T-helper 2 cell (primary cell): ENCODE data around the gene UBE2E1.
A peak's percentile ranks its signal among the peaks of the same experiment; 100 is the strongest.

Source experiments
- DNase-seq, 5 experiments: peaks; one replicate each; pipeline versions ENCODE4 v3.0.0 to v3.0.0-alpha.2; 2012 to 2022

The UBE2E1 gene

GRCh38 chr3:23796518-23796917, 9.2 kb upstream of the UBE2E1 start:
- no peak for DNase-seq

GRCh38 chr3:23797491-23797890, 8.3 kb upstream of the UBE2E1 start:
- DNase-seq: no peak

DNA sequence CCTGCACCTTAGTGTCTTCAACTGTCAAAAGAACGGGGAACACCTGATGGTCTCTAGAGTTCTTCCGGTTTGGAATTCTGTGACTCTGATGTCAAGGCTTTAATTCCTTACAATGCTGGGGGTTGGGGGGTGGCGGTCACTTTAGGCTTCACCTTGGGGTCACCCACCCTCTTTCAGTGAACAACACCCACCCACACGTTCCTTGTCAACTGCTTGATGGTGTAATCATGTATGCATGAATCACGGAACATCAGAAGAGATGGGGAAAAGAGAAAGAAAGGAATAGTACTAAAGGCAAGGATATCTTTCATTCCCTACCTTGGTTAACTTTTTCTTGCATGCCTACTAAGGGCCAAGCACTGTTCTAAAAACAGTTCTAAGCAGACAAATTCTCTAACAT, 7.3 kb upstream of the UBE2E1 start:
- no peak for DNase-seq

GRCh38 chr3:23798876-23799275, 6.9 kb upstream of the UBE2E1 start:
- DNase-seq: no peak

- DNase-seq: no peak
Observed at GRCh38 chr3:23800731-23801130, 5.0 kb upstream of the UBE2E1 start.

GRCh38 chr3:23804441-23805209, 1.1 kb upstream of the UBE2E1 start:
- no peak for DNase-seq

- no peak for DNase-seq
Observed at GRCh38 chr3:23805210-23805632, 534 bp upstream of the UBE2E1 start.

- DNase-seq: peak in 1 of 5 experiments; percentile 7
Observed at GRCh38 chr3:23806534-23807423, 1.0 kb downstream of the UBE2E1 start.

GRCh38 chr3:23807424-23808015, 1.8 kb downstream of the UBE2E1 start:
- no peak for DNase-seq

- DNase-seq: no peak
Observed at GRCh38 chr3:23808525-23808924, 2.8 kb downstream of the UBE2E1 start.

- no peak for DNase-seq
Observed at GRCh38 chr3:23809294-23809693, 3.5 kb downstream of the UBE2E1 start.

DNA sequence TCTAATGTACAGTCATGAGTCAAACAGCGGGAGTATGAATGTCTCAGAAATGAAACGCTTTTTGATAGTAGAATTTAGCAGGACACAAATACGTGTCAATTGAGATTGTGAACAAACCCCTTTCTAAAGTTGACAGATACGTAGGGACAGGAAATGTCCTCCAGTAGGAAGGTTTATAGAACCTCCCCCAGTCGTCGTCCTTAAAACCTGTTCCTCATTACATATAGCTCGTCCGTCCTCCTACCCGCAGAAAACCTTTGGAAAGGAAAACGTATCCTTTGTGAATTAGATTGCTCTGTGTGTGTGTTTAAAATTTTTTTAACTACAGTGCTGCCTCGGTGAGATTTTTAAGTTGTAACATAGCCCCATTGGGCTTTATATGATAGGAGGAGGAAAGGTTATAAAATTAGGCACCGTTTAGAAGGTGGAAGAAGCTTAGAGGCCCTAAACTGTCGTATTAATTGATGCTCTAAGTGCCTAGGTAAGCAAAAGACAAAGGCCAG, 4.1 kb downstream of the UBE2E1 start:
- DNase-seq: no peak

DNA sequence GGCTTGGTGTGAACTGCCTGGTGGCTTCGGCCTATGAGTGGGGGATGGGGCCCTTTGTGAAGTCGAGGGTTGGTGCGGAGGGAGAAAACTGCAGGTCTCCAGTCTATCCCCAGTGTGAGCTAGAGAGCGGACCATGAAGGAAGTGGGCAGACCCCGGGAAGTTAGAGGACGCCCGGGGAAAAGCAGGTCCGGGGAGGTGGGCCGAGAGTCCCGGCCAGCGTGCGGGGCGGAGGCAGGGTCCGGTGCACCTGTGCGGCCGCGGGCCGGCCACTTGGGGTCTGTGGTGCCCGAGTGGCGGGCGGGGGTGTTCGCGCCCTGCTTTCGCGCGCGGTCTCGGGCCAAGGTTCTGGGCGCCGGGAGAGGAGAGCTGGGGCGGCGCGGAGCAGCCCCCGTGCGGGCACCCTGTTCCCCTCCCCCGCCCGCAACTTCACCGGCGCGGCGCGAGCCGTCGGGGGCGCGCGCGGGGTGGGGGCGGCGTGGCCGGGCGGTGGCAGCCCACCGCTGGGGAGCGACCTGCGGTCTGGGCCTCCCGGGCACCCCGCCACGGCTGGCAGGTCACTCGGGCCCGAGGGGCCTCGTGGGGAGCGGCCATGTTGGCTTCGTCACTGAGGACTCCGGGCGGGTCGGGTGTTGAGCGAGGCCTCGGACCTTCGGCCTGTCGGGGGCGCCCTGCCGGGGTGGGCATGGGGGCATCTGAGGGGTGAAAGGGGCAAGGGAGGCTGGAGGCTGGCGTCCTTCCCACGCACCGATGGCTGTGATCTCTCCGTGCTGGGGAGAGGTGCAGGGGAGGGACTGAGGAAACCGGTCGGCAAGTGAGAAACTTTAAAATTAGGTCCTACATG, 4.8 kb downstream of the UBE2E1 start:
- peak; percentile 10 to 55 (median 22) for DNase-seq

DNA sequence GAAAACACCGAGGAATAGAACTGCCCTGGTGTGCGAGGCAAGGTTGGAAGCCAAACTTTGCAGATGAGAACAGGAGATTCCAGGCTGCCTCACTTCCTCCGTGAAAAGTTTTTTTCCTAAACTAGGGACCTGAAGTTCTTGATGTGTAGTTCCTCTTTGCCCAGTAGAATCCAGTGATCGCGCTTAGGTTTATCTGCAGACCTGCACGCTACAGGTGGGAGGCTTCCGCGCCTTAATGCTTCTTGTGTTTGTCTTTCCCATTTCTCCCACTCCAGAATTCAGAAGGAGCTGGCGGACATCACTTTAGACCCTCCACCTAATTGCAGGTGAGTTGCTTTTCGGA, 5.4 kb downstream of the UBE2E1 start:
- no peak for DNase-seq

DNA sequence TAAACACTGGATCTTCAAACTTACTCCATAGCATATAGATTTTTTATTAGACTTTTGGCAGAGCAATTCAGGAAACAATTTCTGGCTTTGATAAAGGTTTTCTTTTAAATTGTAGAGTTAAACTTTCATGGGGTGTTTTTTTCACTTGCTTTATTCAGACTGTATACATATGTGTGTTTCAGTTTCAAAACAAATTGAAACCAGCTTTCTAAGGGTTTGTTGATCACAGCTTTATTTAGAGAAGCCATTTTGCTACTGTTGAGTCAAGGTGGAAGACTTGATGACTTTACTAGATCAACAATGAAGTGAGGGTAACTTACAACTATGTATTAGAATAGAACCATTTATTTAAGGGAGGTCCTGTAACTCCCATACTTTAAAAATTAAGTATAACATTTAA, 6.2 kb downstream of the UBE2E1 start:
- peak in 1 of 5 experiments; percentile 69 for DNase-seq

DNA sequence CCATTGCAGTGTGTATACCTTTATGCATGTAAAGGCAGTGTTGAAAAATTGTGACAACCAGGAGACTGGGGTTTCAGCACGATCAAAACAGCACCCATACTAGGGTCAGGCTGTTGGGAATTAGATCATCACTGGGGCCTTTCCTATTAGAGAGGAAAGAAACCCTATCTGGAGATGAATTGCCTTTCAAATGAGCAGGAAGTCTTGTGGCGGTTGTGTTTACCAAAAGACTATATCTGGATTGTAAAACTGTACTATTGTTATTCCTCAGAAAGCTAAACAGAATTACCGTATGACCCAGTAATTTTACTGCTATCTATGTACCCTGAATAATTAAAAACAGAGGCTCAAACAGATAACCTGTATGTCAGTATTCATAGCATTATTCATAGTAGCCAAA, 10.1 kb downstream of the UBE2E1 start:
- no peak for DNase-seq

DNA sequence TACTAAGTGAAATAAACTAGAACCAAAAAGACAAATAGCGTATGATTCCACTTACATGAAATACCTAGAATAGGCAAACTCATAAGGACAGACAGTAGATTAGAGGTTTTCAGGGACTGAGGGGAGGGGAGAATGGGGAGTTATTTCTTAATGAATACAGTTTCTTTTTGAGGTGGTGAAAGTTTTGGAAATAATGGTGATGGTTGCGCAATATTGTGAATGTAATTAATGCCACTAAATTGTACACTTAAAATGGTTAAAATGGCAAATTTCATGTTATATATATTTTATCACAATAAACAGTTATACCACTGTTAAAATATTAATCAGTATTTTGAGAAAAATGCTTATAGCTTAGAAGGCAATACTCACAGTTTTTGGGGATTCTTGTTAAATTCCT, 11.0 kb downstream of the UBE2E1 start:
- no peak for DNase-seq

- no peak for DNase-seq
Observed at GRCh38 chr3:23817508-23818223, 11.9 kb downstream of the UBE2E1 start.

DNA sequence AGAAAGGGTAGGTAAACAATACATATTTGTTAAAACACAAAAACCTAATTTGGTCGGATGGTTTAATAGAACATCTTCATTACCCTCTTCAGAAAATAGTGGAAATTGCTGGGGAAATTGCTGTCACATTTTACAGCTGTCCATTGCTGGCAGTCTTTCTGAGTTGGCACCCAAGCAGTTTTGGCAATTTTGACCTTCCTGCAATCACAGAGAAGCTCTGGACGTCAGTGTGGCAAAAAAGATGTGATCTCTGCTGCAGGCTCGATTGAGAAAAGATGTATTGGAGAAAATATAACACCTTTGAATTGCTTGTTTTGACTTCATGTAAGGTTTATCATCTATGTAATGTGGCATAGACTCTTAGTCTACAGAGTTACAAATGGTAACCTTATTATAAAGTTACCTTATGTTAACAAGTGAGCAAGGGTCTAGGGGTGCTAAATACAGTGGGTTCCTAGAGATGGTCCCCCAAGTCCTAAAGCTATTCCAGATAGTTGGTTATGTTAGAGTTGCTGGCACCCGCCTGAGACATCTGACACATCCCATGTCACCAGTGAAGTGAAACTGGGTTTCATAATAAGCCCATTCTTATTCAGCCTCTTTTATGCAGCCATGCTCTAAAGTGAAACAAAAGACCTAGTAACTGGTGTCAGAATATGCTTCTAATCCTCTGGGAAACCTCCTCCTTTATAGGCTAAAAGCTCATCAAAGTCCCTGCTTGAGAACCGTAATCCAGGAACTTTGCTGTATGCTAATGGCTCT, 14.0 kb downstream of the UBE2E1 start:
- DNase-seq: no peak

- no peak for DNase-seq
Observed at GRCh38 chr3:23820888-23821287, 15.1 kb downstream of the UBE2E1 start.

DNA sequence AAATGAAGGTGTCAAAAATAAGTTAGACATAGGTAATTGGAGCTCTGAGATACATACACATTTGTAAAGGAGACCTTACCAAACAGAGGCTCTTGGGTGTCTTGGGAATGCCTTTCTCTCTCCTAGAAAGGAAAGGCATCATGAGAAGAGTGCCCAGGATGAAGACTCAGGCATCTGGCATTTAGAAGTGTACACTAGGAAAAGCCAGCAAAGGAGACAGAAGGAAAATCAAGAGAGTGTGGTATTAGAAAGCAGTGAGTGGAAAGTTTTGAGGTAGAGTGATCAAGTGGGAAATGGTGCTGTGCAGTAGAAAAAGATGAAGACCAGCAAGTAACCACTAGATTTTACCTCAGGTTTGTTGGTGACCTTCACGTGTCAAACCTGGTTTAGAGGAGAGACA, 16.1 kb downstream of the UBE2E1 start:
- no peak for DNase-seq
